ENCODE data around the gene KDM2B.
"Not testable (repeated sequence)": the region's sequence is repeated elsewhere in the genome, so short reads cannot be mapped to it uniquely, and the experiment has no call there.

Gene KDM2B

DNA sequence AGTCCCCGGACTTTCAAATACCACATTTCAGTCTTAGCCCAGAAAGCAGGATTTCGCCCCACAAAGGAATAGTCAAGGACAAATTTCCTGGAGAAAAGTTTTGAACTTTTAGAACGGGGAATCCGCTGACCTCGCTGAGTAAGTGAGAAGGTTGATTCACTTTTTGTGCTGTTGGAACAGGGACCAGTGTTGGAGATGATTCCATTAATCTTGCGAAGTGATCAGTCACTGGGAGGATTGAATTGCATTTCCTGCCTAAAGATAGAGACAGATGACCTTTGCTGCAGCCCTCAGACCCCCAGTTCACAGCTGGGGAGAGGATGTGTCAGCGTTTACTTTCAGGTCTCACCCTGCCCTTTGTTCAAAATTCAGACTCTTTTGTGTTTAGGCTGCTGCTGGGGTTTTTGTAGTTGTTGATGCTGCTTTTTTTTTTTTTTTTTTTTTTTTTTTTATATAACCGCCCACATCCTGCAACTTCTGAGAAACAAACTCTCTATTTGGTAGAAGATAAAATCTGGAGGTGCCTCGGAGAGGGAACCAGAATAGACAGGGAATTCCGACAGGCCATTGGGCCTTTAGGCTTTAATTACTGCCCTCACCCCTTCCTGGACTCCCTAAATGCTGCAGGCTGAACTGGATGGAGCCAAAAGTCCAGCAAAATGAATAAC lies 9.8 kb upstream of the KDM2B start:
- in situ Hi-C loops (cut with MboI; ENCODE audit: low sequenced_read_pairs): no loop called here

DNA sequence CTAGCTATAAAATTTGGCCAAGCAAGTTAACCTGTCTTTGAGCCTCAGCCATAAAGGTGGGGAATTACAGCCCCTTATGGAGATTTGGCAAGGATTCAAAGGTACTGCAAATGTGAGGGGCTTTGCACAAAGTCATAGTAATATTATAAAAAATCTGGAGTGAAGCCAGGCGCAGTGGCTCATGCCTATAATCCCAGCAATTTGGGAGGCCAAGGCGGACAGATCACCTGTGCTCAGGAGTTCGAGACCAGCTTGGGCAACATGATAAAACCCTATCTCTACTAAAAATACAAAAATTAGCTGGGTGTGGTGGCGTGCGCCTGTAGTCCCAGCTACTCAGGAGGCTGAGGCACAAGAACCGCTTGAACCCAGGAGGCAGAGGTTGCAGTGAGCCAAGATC lies 4.1 kb upstream of the KDM2B start:
- in situ Hi-C loops (cut with MboI; ENCODE audit: low sequenced_read_pairs): not testable (repeated sequence)

DNA sequence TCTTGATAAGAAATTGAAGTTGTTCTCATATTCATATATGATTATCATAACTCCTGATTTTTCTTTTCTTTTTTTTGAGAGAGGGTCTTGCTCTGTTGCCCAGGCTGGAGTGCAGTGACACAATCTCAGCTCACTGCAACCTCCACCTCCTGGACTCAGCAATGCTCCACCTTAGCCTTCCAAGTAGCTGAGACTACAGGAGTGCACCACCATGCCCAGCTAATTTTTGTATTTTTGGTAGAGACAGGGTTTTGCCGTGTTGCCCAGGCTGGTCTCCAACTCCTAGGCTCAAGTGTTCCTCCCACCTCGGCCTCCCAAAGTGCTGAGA lies 2.5 kb upstream of the KDM2B start:
- in situ Hi-C loops (cut with MboI; ENCODE audit: low sequenced_read_pairs): not testable (repeated sequence)

DNA sequence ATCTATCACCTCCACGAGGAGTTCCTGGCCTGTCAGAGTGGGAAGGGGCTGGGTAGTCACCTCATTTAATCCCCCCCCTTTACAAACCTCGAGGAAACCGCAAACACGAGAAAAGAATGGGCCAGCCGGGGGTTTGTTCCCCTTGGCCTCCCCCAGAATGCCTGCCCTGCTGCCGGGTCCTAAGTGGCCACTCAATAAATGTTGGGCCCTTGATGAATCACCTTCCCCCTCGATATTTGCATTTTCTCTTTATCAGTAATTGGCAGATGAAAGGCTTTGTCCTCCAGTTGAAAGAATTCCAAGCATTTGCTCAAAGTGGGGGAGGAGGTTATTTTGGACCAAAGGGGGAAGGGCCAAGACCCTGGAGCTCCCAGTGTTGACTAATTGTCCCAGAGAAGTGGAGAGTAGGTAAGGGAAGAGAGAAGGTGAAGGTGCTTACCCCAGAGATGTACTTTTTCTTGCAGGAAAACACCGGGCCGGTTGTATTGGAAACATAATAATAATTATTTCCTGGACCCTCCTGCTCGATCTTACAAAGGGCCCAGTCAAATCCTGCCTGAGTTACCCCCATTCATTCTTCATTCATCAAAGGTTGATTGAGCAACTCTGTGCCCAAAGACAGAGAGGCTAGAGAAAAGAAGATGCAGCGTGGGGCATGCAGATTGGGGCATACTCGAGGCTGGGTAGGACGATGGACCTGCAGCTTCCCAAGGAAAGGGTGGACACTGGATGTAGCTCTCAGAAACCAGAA lies 1.9 kb upstream of the KDM2B start:
- in situ Hi-C loops (cut with MboI; ENCODE audit: low sequenced_read_pairs): no loop called here

DNA sequence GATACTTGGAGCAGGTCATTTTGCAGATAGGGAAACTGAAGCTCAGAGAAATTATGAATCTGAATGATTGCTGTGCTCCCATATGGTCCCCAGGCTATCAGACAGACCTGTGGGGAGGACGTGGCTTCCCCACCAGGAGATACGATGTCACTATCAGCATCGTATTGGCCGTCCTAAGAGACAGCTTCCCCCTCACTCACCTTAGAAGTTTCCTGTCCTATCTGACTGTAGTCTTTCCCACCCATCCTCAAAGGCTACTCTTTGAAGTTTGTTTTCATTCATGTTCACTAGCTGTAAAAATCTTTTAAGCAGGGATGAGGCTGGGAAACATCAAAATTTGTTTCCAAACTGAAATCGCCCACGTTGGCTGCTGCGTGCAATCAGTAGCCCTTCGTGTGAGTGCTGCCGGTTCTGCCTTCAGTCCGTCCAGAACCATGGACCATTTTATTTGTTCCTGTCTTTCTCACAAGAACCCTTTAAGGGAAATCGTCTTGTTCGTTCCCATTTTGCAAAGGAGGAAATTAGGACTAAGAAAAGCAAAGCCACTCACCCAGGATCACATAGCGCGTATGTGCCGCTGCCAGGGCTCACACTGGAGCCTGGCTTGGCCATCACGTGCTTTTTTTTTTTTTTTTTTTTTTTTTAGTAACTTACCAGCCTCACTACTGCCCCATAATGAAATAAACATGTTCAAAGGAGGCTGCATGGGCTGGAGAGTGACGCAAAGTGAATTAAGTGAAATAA lies 1.0 kb upstream of the KDM2B start:
- in situ Hi-C loops (cut with MboI; ENCODE audit: low sequenced_read_pairs): no loop called here

DNA sequence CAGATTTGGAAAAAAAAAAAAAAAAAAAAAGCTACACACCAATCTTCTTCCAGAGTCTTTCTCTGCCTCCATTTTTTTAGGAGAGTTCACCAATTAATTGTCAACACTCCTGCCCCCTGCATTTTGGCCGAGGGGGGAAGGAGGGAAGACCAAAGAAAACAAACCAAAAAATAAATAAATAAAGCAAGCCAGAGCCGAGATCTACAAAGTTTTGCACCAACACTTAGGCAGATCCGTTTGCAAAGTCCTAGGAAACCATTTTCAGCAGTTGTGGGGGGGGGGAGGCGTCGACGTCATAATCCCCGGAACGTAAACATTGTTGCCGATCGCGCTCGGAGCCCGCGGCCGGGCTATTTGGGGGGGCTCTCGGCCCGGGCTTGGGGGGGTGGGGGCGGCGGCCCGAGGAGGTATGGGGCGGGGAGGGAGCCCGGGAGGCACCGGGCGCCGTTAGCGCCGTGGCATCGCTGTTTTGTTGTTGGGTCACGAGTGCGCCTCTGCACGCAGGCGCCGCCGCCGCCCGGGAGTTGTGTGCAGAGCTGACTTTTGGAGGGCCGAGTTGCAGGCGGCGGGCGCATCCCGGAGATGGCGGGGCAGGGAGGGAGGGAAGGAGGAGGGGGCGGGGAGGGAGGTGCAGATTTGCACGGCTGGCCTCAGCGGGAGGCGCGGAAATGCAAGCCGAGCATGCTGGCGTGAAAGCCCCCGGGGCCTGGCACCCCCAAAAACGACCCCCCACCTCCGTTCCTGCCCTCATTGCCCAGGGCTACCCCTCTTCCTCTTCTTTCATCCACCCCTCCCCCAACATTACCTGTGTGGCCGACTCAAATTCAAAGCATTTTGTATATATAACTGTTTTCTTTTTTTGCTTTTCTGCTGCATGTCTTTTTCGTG lies 598 bp downstream of the KDM2B start:
- in situ Hi-C loops (cut with MboI; ENCODE audit: low sequenced_read_pairs): no loop called here

DNA sequence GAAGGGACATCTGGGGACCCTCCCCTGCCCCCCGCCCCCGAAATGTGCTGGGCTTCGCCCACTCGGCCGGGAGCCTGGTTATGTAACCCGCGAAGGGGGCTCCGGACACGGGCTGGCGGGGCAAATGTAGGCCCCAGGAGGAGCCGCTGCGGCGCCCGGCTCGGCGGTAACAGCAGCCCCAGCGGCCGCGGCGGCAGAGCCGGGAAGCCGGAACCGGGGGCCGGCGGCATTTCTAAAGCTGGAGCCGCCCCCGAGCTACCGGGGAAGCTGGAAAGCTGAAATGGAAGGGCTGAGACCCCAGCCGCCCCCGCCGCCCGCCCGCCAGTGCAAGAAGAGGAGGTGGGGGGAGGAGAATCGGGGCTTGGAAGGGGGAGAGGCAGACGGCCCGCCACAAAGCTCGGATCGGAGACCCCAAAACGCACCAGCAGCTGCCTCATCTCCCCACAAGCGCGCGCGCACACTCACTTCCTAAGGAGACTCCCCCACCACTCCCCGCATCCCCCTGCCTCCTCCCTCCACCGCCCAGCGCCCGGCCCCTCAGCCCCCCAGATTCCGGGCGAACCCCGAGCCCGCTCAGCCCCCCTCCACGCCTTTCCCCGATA lies 1.5 kb downstream of the KDM2B start:
- in situ Hi-C loops (cut with MboI; ENCODE audit: low sequenced_read_pairs): no loop called here

DNA sequence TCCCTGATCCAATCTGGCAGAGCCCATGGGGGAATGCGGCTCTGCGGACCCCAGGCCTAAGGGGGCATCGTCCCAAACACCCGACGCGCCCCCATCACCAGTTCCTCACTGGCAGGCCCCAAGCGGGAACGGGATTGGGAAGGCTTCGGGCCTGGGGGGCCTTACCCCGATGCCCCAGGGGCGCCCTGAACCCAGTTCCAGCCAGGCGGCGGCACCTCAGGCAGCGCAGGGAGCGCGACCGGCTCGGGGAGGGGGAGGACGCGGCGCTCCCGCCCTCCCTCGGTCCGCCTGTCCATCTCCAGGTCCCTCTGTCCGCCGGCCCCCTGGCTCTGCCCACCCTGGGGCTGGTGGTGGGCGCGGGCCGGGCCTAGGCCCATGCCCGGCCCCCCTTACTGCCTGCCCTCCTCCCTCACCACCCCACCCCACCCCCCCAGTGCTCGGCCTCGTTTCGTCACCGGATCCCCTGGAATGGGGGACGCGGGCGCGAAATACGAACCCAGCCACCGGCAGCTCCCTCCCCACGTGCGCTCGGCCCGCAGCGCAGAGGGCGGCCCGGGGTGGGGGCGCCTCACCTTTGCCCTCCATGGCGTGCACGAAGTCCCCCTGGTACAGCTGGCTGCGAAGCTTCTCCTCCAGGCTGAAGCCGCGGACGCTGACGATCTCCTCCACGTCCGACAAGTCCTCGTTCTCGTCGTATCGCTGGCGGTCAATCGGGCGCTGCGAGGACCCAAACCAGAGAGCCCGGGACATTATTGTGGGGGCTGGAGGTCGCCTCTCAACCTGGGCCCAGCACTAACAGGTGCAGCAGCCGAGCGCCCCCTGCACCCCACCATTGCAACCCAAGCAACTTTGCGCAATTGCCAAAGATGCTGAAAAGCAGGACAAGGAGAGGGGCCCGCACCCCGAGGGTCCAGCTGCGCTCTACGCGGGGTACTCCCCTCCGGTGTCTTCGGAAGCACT lies 2.3 kb downstream of the KDM2B start:
- in situ Hi-C loops (cut with MboI; ENCODE audit: low sequenced_read_pairs): no loop called here

DNA sequence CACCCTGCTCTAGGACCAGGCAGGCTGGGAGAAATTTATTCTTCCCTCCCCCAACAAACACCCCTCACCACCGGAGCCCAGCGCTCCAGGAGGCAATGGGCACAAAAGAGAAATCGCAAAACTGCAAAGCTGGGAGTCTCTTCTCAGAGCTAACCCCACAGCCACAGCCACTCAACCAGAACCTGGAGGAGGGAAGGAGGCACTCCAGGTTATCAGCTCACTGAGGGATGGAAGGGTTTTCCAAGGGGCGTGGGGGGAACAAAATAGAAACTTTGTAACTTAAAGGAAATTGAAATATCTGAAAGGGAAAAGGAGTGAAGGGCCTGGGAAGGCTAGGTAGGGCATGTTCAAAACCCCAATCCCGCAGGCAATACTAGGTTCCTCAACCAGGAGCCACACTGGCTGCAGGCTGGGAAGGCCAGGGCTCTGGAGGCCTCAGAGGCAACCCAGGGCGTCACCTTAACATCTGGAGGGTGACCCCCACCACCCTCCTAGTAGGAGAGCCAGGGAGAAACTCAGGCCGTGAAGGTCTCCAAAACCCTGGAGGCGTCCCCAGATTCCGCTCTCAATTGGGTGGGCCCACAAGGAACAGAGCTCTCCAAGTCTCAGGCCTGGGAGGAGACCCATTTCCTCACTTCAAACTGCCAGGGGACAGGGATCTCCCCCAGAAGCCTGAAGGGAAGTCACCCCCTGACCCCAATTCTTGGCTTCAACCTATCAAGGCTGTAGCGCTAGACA lies 3.2 kb downstream of the KDM2B start:
- in situ Hi-C loops (cut with MboI; ENCODE audit: low sequenced_read_pairs): no loop called here

DNA sequence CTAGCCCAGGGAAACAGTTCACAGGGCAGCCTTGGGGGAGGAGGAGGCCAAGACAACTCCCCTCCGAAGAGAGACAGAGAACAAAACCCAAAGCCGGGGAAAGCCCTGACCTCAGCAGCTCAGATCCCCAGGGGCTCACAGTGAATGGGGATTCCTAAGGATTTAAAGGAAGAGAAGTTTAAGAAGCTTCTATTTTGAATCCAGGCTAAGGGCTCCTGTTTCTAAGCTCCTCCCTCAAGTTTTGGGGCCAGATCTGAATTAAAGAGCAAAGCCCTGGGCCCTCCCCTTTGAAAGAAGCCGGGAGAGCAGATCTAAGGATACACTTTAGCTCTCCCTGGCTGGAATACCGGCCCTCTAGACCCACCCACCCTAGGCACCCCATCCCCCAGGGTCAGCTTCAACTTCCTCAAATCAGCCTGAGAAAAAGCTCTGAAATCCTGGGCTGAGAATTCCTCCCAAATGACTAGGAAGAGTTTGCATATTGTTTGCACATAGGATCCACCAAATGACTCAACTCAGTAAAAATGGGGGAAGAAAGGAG lies 3.9 kb downstream of the KDM2B start:
- in situ Hi-C loops (cut with MboI; ENCODE audit: low sequenced_read_pairs): no loop called here

DNA sequence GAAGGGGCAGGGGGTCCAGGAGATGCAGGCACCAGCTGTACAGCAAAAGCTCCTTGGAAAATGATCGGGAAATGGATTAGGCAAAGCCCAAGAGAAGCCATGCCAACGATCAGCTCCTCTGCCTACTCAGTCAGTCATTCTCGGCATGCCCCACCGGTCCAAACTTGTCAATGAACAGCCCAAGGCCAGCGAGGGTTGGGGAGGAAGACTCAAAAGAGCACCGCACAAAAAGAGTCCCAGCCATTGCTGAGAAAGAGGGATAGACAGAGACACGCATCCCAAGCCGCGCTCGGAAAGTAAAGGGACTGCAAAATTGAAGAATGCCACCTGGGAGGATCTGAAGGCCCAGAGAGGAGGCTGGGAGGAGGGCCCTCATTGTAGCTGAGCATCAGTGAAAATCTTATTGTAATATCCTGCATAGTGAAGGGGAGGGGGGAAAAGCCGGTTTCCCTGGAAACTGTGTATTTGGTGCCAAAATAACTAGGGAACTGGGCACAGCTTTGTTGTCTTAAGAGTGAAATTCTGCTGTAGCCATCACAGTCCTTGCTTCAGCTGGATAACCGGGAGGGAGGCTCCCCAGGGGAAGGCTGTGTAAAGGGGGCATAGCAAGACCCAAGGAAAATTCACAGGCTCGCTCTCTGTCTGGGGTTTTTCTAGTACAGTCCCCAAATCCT lies 4.7 kb downstream of the KDM2B start:
- in situ Hi-C loops (cut with MboI; ENCODE audit: low sequenced_read_pairs): no loop called here

DNA sequence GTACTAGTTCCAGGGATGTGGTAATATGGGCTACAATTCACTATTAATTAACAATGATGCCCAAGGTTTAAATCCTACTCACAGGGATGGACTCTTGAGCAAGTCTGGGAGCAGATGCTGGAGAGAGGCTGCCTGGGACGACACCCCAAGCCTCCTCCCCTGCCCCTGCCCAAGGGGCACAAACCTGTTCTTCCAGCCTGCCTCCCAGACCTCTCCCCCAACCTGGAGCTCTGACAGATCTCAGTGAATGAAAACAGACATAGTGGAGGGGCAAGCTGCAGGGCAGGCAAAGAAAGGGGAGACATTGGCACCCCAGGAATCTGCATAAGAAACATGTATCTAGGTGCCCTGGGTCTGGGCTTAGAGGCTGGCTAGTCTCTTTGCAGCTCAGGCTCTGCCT lies 5.8 kb downstream of the KDM2B start:
- in situ Hi-C loops (cut with MboI; ENCODE audit: low sequenced_read_pairs): no loop called here

DNA sequence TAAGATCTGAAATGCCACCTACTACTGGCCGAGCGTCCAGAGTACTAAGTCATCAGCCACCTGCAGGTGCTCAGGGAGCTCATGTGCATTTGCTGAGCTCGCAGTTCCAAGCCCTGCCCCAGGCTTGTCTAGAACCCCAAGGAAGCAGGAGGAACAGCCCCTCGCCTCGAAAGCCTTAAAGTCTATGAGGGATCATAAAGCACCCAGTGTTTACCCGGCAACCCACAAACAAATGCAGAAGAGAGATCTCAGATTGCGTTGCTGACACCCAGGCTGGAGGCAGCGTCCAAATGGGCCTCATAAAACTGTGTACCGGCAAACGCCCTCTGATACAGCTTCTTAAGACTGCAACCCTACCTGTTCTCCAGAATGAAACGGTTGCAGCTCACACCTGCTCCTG lies 6.8 kb downstream of the KDM2B start:
- in situ Hi-C loops (cut with MboI; ENCODE audit: low sequenced_read_pairs): no loop called here

DNA sequence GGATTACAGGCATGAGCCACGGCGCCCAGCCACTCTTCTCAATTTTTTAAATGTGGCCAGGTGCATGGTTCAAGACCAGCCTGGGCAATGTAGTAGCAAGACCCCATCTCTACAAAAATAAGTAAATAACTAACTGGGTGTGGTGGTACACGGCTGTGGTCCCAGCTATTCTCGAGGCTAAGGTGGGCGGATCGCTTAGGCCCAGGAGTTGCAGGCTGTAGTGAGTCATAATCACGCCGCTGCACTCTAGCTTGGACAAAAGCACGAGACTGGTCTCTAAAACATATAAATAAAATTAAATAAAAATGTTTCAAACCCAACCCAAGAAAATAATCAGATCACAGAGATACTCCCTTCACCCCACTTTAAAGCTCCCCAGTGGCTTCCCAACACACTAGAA lies 8.9 kb downstream of the KDM2B start:
- in situ Hi-C loops (cut with MboI; ENCODE audit: low sequenced_read_pairs): no loop called here

DNA sequence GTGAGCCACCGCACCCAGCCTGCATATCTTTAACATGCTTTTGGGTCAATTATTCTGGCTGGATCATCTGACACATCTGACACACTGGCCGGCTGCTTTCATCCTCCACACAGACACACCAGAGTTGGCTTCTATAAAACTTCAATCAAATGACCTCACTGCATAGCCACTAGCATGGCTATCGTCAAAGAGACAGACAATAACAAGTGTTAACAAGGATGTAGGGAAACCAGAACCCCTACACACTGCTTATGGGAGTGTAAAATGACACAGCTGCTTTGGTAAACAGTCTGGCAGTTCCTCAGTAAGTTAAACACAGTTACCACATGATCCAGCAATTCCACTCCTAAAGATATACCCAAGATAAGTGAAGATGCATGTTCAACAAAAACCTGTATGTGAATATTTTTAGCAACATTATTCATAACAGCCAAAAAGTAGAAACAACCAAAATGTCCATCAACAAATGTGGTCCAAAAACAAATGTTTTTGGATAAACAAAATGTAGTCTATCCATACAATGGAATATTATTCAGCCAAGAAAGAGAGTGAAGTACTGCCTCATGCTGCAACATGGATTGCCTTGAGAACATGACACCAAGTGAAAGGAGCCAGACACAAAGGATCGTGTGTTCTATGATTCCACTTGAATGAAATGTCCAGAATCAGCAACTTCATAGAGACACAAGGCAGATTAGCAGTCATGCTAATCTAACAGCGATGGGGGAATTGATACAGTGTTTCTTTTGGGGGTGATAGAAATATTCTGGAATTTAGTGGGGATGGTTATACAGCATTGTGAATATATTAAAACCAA lies 10.1 kb downstream of the KDM2B start:
- in situ Hi-C loops (cut with MboI; ENCODE audit: low sequenced_read_pairs): no loop called here

DNA sequence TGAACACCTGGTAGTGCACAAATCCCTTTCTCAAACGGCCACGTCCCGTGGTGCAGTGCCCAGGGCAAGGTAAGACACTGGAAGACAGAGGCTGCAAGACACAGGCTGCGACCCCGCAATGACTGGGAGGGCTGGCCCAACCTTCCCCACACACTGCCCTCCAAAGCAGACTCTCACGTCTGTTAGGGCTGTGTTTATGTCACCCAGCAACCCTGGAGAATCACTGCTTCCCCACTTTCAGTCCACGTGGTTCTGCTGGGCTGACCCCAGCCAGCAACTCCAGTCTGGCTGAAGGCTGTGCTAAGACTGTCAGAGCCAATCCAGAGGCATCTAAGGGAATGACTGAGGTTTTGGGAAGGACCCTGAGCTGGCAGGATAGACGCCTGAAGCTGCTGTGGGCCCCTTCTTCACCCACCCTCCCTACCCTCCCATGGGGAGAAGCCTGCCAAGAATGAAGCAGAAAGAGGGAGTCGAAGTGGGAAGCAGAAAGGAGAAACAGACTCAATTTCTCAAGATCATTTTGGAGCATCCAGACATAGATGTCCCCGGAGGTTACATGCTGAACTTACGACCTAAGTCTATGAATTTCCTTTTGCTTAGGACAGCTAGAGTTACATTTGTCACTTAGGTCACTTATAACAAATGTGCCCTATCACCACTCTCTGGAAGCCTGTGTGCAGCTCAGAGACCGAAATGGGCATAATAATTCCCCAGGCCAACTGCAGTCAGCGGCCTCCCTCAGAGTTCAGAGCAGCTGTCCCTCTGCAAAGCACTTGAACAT lies 11.7 kb downstream of the KDM2B start:
- in situ Hi-C loops (cut with MboI; ENCODE audit: low sequenced_read_pairs): no loop called here

DNA sequence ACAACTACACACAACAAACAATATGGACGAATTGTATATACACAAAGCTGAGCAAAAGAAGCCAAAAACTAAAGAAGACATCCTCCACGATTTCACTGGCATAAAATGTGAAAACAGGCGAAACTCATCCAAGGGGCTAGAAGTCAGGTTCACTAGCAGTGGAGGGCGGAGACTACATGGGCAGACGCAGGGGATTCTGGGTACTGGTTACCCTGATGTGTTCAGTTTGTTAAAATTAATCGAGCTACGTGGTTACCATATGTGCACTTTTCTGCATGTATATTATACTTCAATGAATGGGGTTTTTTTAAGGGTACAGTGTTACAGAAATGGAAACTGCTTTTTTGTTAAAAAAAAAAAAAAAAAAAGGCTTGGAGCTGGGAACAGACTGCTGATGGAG lies 12.3 kb downstream of the KDM2B start:
- in situ Hi-C loops (cut with MboI; ENCODE audit: low sequenced_read_pairs): no loop called here

Data from HL-60/S4 treated with retinoic acid at 250 ng/mL for 4 days and 3 days (cell line).